ENCODE results near the gene CDC27. TPM values are rescaled to one million over a fixed set of nuclear protein-coding genes. Genes with fewer than 3 reads are reported as not detected.
"Not testable (repeated sequence)": the region's sequence is repeated elsewhere in the genome, so short reads cannot be mapped to it uniquely, and the experiment has no call there.

The CDC27 gene
- total RNA-seq, 1 donor from 2014 or later = 125 TPM

DNA sequence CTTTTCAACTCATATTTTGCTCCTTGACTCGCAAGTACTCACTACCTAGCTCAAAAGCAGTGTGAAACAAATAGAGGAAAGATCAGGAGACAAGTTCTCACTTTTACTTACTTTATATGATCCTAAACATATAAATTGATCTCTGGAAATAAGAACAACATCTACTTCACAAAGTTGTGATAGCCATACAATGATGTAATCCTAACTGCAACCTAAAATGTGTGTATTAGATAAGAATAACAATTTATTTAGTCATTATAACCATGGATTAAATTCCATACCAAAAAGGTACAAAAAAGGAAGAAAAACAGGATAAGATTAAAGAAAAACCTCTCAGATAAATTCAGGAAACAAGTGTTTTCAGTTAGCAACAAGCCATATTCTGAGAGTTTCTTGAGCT lies 103.4 kb downstream of the CDC27 start:
- peaks cover 8% of the 10 kb centered on the region for H3K4me1 Mint-ChIP-seq
- H3K27ac Mint-ChIP-seq (ENCODE audit: unreplicated experiment) = no peak overlapping the region
- H3K4me3 Mint-ChIP-seq = no peak overlapping the region
- TF ChIP-seq, protein P1, sequence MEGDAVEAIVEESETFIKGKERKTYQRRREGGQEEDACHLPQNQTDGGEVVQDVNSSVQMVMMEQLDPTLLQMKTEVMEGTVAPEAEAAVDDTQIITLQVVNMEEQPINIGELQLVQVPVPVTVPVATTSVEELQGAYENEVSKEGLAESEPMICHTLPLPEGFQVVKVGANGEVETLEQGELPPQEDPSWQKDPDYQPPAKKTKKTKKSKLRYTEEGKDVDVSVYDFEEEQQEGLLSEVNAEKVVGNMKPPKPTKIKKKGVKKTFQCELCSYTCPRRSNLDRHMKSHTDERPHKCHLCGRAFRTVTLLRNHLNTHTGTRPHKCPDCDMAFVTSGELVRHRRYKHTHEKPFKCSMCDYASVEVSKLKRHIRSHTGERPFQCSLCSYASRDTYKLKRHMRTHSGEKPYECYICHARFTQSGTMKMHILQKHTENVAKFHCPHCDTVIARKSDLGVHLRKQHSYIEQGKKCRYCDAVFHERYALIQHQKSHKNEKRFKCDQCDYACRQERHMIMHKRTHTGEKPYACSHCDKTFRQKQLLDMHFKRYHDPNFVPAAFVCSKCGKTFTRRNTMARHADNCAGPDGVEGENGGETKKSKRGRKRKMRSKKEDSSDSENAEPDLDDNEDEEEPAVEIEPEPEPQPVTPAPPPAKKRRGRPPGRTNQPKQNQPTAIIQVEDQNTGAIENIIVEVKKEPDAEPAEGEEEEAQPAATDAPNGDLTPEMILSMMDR (conservative IDR thresholded peaks at IDR 0.05) = no peak
- DNase-seq (ENCODE audit: low read depth, low spot score) = no peak
- H3K36me3 Mint-ChIP-seq (ENCODE audit: low read depth) = peaks cover 2% of the 10 kb centered on the region
- no peaks in the 10 kb centered on the region for H3K9me3 Mint-ChIP-seq
- no peaks in the 10 kb centered on the region for H3K27me3 Mint-ChIP-seq (ENCODE audit: low read depth)

DNA sequence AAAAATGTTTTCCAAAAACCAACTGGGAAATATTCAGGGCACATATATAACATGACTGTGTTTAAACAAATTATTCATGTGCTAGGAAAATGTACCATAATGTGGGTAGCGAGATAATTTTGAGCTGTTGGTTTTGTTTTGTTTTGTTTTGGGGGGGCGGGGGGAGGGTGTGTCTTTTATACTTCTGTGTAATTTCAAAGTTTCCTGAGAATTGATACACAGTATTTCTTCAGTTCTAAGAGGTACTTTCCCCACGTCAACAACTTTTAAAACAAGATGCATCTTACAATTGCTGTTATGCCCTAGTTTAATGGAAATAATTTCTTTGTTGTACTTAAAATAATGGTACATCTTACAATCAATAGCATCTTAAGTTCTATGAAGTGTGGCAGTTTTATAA lies 110.3 kb downstream of the CDC27 start:
- TF ChIP-seq, protein P1 (conservative IDR thresholded peaks at IDR 0.05) = no peak
- Mint-ChIP-seq H3K27ac (ENCODE audit: unreplicated experiment) (no peak overlapping the region), H3K27me3 (ENCODE audit: low read depth) (no peaks in the 10 kb centered on the region), H3K4me1 (no peaks in the 10 kb centered on the region), H3K4me3 (no peak overlapping the region), H3K36me3 (ENCODE audit: low read depth) (no peaks in the 10 kb centered on the region), H3K9me3 (no peaks in the 10 kb centered on the region)
- DNase-seq (ENCODE audit: low read depth, low spot score) = no peak

DNA sequence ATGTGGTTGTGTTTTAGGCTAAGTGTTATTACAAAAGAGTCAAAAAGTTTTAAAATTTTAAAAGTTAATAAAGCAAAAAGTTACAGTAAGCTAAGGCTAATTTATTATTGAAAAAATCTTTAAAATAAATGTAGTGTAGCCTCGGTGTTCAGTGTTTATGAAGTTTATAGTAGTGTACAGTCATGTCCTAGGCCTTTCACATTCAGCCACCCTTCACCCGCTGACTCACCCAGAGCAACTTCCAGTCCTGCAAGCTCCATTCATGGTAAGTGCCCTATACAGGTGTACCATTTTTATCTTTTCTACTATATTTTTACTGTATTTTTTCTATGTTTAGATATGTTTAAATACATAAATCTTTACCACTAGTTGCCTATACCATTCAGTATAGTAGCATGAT lies 111.5 kb downstream of the CDC27 start:
- H3K4me1 Mint-ChIP-seq = peaks cover 7% of the 10 kb centered on the region
- no peaks in the 10 kb centered on the region for H3K9me3 Mint-ChIP-seq
- no peaks in the 10 kb centered on the region for H3K36me3 Mint-ChIP-seq (ENCODE audit: low read depth)
- H3K27ac Mint-ChIP-seq (ENCODE audit: unreplicated experiment) = no peak overlapping the region
- TF ChIP-seq, protein P1 (conservative IDR thresholded peaks at IDR 0.05) = no peak
- no peaks in the 10 kb centered on the region for H3K27me3 Mint-ChIP-seq (ENCODE audit: low read depth)
- no peak for DNase-seq (ENCODE audit: low read depth, low spot score)
- H3K4me3 Mint-ChIP-seq = no peak overlapping the region

DNA sequence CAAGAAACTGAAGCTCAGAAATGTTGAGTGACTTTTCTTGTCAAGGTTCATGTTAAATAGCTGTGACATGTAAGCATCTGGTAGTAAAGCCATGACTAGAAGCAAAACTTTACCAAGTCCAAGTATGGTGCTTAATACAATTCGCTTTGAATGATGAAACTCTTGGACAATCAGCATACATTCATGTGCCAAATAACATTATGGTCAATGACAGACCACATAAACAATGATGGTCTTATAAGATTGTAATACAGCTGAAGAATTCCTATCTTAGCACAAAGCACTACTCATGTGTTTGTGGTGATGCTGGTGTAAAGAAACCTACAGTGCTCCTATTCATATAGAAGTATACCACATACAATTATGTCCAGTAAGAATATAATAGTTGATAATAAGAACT lies 112.9 kb downstream of the CDC27 start:
- no peak overlapping the region for H3K27ac Mint-ChIP-seq (ENCODE audit: unreplicated experiment)
- no peak for DNase-seq (ENCODE audit: low read depth, low spot score)
- peaks cover 7% of the 10 kb centered on the region for H3K4me1 Mint-ChIP-seq
- H3K4me3 Mint-ChIP-seq = no peak overlapping the region
- TF ChIP-seq, protein P1 (conservative IDR thresholded peaks at IDR 0.05) = no peak
- no peaks in the 10 kb centered on the region for H3K9me3 Mint-ChIP-seq
- H3K27me3 Mint-ChIP-seq (ENCODE audit: low read depth) = no peaks in the 10 kb centered on the region
- H3K36me3 Mint-ChIP-seq (ENCODE audit: low read depth) = no peaks in the 10 kb centered on the region

DNA sequence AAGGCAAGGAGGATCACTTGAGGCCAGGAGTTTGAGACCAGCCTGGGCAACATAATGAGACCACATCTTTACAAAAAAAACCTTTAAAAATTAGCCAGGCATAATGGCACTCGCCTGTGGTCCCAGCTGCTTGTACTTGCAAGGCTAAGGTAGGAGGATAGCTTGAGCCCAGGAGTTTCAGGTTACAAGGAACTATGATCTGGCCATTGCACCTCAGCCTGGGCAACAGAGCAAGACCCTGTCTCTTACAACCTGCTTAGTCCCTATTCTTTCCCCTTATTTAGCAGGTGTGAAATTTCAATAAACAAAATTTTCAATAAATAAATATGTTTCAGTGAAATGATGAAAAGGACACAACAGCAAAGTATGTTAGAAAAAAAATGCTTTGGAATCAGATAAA lies 114.7 kb downstream of the CDC27 start:
- not testable (repeated sequence) for H3K9me3 Mint-ChIP-seq; H3K4me3 Mint-ChIP-seq; DNase-seq (ENCODE audit: low read depth, low spot score); H3K4me1 Mint-ChIP-seq; H3K27ac Mint-ChIP-seq (ENCODE audit: unreplicated experiment); H3K27me3 Mint-ChIP-seq (ENCODE audit: low read depth); H3K36me3 Mint-ChIP-seq (ENCODE audit: low read depth)

DNA sequence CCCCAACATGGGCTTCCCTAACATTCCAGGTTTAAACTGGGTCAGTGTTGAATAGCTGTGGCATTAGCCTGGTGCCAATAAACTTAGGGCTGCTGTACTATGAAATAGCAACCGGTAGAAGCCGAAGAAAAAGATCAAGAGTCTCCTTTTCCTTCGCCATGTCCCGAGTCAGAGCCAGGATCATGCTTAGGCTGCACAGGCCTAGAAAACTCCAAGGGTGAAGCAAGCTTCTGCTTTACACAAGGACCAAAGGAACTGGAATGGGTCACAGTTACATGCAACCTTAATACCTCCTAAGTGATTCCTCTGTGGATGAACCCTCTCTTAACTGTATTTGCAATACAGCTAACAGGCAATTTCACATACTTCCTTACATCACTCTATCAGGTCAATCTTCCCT lies 115.5 kb downstream of the CDC27 start:
- H3K9me3 Mint-ChIP-seq; H3K4me3 Mint-ChIP-seq; H3K27me3 Mint-ChIP-seq (ENCODE audit: low read depth); H3K36me3 Mint-ChIP-seq (ENCODE audit: low read depth); DNase-seq (ENCODE audit: low read depth, low spot score); H3K27ac Mint-ChIP-seq (ENCODE audit: unreplicated experiment); H3K4me1 Mint-ChIP-seq: not testable (repeated sequence)

DNA sequence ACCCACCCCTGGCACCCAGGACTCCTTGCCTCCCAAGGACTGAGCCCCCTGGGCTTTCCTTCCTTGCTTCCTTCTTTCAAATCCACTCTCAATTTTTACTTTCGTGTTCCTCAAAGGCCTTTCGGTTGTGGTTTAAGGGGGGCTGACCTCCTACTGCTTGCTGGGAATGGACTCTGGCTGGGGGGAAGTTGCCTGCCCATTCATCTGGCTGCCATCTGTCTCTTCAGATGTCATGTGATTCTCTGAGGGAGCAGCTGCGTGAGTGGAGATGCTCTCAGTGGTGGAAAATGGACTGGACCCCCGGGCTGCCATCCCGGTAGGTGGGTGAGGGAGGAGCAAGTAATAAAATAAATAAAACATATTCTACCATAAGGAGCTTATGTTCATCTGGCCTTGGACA lies 116.2 kb downstream of the CDC27 start:
- H3K4me1 Mint-ChIP-seq = peaks cover 11% of the 10 kb centered on the region
- no peaks in the 10 kb centered on the region for H3K9me3 Mint-ChIP-seq
- H3K27ac Mint-ChIP-seq (ENCODE audit: unreplicated experiment) = peak overlapping the region; percentile 96
- no peaks in the 10 kb centered on the region for H3K36me3 Mint-ChIP-seq (ENCODE audit: low read depth)
- TF ChIP-seq, protein P1 (conservative IDR thresholded peaks at IDR 0.05) = no peak
- H3K27me3 Mint-ChIP-seq (ENCODE audit: low read depth) = no peaks in the 10 kb centered on the region
- peak overlapping the region; percentile 11 for H3K4me3 Mint-ChIP-seq
- DNase-seq (ENCODE audit: low read depth, low spot score) = no peak

GRCh38 chr17:47071171-47071570 lies 117.9 kb downstream of the CDC27 start:
- not testable (repeated sequence) for H3K4me3 Mint-ChIP-seq; H3K36me3 Mint-ChIP-seq (ENCODE audit: low read depth); DNase-seq (ENCODE audit: low read depth, low spot score); H3K27me3 Mint-ChIP-seq (ENCODE audit: low read depth); H3K9me3 Mint-ChIP-seq; H3K27ac Mint-ChIP-seq (ENCODE audit: unreplicated experiment)
- peaks cover 25% of the 10 kb centered on the region for H3K4me1 Mint-ChIP-seq

DNA sequence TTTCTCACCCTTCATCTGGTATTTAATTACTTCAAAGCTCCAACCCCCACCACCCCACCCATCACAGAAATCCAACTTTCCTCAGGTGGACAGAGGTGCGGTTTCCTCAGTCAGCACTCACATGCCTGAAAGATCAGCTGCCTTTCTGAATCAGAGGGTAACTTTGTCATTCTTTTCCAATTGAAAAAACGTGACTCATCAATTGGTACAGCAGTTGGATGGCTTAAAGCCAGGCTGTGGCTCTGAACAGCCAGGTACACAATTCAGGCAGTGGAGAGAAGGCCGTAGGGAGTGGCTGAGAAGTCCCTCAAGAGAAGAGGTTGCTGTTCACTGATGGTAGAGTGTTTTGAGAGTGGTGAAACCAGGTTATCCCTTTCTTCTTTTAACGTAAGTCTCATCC lies 118.8 kb downstream of the CDC27 start:
- peaks cover 28% of the 10 kb centered on the region for H3K4me1 Mint-ChIP-seq
- not testable (repeated sequence) for H3K9me3 Mint-ChIP-seq; H3K27me3 Mint-ChIP-seq (ENCODE audit: low read depth); H3K27ac Mint-ChIP-seq (ENCODE audit: unreplicated experiment); H3K36me3 Mint-ChIP-seq (ENCODE audit: low read depth); H3K4me3 Mint-ChIP-seq; DNase-seq (ENCODE audit: low read depth, low spot score)

Measured in neural crest cell (in vitro differentiated cells).